Measurements from ENCODE around the gene BTBD2.
A peak's percentile ranks its signal among the peaks of the same experiment; 100 is the strongest.

- no peak for TF ChIP-seq CTCF (IDR thresholded peaks at IDR 0.05; ENCODE audit: control extremely low read depth in 1 of 3, insufficient read depth in 1 of 3, low read depth in 1 of 3, low read length in 3 of 3)
- 0 out of 2 replicates have a peak, but pooled peaks have one; percentile 28 for TF ChIP-seq POLR2AphosphoS5 (IDR thresholded peaks at IDR 0.05; ENCODE audit: low read depth, low read length)
- TF ChIP-seq TAF1 (IDR thresholded peaks at IDR 0.05; ENCODE audit: low read depth, low read length) = no peak
- TF ChIP-seq POLR2A (IDR thresholded peaks at IDR 0.05; ENCODE audit: control extremely low read depth in 1 of 2, low read depth in 2 of 2, low read length in 2 of 2) = no peak
- no peak for TF ChIP-seq EP300 (IDR thresholded peaks at IDR 0.05; ENCODE audit: borderline replicate concordance in 1 of 2, low read depth in 2 of 2, low read length in 2 of 2)
- no peak for TF ChIP-seq JUND (IDR thresholded peaks at IDR 0.05; ENCODE audit: low read length)
- TF ChIP-seq ATF2 (IDR thresholded peaks at IDR 0.05; ENCODE audit: low read length) = no peak
- no peak for TF ChIP-seq EZH2 (IDR thresholded peaks at IDR 0.05; ENCODE audit: low read depth, low read length, severe bottlenecking)
- TF ChIP-seq SUZ12 (IDR thresholded peaks at IDR 0.05; ENCODE audit: low read length) = no peak
- no peak for TF ChIP-seq CBX5 (IDR thresholded peaks at IDR 0.05; ENCODE audit: low read depth, low read length)
- no peak for TF ChIP-seq JUN (IDR thresholded peaks at IDR 0.05; ENCODE audit: low read depth, low read length)
- no peak for TF ChIP-seq SIRT6 (IDR thresholded peaks at IDR 0.05; ENCODE audit: low read length)
- no peak for TF ChIP-seq HDAC6 (IDR thresholded peaks at IDR 0.05; ENCODE audit: low read depth, low read length)
- TF ChIP-seq NANOG (IDR thresholded peaks at IDR 0.05; ENCODE audit: insufficient read depth, low read depth, low read length, poor library complexity, severe bottlenecking) = no peak
Observed at GRCh38 chr19:2046046-2046907, 30.8 kb upstream of the BTBD2 start.
